NCI-H2107 (cell line): ENCODE results near the gene STX1A.

Source experiments
- DNase-seq: peaks from one replicate; lab custom pipeline; 2025; lab: John Stamatoyannopoulos, UW

Gene STX1A

DNA sequence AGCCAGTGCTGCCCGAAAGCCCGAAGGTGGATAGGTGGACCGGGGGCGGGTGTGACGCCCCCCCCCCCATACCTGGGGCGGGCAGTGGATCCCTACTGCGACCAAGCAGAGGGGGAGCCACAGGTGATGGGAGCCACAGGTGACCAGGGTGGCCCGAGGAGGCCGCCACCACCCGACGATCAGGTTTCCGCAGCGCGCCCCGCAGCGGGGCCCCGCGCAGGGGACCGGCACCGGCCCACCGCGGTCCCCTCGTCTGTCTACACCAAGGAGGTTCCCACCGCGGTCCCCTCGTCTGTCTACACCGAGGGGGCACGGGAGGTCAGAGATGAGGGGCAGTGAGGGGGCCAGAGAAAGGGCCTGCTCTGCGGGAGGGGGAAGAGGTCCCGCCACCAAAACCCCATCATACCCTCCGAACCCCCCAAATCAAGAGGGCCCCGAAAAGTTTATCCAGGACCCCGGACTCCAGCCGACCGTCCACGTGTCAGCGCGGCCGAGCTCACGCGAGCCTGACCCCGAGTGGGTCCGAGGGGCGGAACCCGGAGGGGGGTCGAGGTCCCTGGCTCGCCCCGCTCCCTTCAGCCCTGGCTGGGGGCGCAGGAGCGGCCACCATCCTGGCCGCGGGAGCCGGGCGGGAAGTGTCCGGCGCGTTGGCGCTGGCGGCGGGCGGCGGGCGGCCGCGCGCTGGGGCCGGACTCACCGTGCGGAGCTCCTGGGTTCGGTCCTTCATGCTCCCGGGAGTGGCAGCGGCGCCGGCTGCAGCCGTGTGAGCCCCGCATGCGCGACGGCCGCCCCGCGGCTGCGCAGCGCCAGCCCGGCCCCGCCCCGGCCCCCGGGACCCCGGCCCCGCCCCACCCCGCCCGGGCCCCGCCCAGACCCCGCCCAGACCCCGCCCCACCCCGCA, at the start of gene STX1A:
Gene STX1A (minus strand): TSS at position 765 of the 901 bp plus-strand sequence. CDS start 38 bp downstream, at position 727.
- peak; percentile 59 for DNase-seq

DNA sequence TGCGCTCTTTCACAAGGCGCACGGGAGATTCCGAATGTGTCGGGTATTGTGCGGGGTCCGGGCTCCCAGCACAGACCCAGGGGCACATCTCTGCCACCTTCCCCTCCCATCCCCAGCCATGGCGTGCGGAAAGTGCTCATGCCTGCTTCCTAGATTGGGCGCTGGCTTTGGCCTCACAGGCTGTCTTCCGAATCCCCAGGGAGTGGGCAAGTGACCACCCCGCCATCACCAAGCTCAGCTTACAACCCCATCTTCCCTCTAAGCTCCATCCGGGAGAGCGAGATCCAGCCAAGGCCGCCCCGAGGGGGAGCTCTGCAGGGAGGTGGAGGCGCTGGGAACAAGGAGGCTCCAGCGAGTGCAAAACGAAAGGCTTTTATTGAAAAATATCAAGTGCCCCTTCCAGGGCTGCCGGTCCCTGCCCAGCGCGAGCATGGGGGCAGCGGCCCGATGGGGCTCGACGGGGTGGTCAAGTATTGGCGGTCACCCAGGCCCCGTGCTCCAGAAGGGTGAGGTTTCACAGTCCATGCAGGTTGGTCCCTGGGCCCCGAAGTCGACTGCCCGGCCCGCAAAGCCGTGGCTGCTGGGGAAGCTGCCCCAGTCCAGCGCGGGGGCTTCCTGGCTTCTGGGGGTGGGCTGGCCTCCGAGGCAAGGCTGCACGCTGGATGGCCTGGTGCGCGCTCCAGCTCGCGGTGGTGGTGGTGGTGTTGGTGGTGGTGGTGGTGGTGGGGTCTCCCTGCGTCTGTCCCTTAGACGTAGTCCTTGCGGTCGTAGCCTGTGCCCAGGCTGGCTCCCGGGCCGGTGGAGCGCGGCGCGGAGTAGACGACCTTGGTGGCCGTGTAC, 49.4 kb upstream of the STX1A start:
- no peak for DNase-seq

DNA sequence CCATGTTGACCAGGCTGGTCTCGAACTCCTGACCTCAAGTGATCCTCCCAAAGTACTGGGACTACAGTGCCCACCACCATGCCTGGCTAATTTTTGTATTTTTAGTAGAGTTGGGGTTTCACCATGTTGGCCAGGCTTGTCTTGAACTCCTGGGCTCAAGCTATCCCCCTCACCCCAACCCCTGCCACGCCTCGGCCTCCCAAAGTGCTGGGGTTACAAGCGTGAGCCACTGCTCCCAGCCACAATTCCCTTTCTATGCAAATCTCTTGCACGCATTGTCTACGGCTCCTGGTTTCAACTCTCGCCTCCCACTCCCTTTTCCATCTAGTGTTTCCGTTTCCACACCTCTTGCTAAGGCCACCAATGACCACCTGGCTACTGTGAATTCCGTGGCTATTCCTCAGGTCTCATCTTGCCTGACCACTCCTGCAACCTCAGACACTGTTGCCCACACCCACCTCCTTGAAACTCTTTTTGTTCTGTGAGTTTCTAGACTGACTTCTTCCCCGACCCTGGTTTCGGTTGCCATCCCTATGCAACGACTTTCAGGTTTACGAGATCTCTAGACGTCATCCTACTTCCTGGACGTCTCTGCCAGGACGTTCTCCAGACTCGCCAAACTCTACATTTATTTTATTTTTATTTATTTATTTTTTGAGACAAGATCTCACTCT, 47.2 kb upstream of the STX1A start:
- no peak for DNase-seq

DNA sequence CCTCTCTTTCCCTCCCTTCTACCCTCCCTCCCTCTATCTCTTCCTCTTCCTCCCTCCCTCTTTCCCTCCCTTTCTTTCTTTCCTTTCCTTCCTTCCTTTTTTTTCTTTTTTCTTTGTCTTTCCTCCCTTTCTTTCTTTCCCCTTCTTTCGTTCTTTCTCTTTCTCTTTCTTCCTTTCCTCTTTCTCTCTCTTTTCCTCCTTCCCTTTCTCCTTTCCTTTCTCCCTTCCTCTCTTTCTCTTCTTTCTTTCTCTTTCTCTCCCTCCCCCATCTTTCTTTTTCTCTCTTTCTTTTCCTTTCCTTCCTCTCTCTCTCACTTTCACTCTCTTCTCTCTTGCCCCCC, 43.2 kb upstream of the STX1A start:
- DNase-seq, result no peak

DNA sequence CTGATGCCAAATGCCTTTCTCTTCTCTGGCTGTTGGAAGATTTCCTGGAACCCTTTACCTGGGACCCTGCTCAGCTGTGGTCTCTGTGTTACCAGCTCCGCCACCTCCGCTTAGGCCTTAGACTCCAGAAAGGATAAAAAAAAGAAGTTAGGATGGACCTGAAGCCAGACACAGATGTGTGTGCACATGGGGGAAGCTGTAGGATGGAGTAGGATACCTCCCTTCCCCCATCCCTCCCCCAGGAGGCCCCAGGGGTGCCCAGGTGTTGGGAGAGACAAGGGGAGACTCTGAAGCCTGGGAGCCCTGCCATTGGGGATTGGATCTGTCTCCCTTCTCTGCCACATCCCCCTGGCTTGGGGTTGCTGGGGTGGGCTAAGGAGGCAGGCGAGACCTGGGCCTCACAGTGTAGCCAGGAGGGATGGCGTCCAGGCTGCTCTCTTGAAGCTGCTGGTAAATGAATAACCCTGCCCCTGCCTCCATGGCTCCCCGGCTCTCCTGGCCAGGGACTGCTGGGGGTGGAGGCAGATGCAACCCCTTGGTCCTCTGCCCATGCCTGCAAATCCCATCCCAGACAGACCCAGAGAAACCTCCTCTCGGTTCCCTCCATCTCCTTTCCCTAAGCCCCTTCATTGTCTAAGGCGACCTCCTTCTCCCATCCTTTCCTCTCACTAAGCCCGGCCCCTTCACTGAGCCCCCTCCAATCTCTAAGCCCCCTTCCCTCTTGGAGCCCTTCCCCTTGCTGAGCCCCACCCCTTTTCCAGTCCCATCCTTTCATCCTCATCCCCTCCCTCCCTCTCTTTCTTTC, 42.6 kb upstream of the STX1A start:
- DNase-seq, result no peak

DNA sequence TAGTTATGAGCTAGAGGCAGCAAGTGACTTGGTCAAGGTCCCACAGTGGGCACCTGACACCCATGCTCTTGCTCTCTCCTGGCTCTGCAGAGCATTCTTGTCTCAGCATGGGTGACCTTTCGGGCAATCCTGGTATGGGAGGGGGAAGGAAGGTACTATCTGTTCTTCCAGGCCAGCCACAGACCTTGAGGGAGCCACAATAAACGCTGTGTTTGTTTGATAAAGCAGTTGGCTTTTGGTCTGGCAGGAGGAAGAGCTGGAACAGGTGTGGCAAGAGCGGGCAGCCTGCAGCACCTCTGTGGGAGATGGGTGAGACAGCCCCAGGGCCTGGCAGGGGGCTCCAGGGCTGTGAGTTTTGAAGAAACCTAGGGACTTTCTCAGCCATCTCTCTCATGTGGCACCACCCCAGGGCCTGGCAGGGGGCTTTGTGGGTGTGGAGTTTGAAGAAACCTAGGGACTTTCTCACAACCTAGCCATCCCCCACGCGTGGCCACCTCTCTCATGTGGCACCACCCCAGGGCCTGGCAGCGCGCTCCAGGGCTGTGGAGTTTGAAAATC, 39.2 kb upstream of the STX1A start:
- DNase-seq, result no peak

DNA sequence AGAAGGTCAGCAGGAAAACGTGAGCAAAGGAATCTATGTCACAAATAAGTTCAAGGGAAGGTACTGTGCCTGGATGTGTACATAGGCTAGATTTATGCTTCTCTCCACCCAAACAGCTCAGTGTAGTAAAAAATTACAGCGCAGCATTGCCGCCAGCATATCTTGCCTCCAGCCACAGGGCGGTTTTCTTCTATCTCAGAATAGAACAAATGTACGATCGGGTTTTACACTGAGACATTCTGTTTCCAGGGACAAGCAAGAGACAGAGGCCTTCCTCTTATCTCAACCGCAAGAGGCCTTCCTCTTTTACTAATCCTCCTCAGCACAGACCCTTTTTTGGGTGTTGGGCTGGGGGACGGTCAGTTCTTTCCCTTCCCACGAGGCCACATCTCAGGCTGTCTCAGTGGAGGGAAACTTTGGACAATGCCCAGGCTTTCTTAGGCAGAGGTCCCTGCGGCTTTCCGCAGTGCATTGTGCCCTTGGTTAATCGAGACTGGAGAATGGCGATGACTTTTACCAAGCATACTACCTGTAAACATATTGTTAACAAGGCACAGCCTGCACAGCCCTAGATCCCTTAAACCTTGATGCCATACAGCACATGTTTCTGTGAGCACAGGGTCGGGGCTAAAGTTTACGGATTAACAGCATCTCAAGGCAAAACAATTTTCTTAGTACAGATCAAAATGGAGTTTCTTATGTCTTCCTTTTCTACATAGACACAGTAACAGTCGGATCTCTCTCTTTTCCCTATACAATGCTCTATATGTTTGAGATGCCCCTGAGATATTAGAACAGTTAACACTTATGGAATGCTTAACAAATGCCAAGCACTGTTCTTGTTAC, 30.7 kb upstream of the STX1A start:
- no peak for DNase-seq

DNA sequence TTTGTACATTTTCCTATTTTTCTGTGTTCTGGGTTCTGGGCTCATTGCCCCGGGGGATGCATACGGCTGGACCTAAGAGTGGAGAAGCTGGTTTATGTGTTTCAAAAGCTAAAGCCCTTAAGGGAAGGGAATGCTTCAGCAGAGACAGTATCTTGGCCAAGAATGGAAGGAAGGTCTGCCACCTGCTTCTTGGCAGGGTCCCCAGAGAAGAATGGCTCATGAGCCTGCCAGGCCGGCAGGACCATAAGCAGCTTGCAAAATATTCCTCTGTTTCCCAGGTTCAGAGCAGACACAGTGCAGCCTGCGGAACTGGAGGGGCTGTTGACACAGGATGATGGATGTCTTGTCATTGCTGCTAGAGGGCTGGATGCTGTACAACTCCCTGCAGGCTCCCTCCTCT, 26.9 kb upstream of the STX1A start:
- DNase-seq, result no peak

DNA sequence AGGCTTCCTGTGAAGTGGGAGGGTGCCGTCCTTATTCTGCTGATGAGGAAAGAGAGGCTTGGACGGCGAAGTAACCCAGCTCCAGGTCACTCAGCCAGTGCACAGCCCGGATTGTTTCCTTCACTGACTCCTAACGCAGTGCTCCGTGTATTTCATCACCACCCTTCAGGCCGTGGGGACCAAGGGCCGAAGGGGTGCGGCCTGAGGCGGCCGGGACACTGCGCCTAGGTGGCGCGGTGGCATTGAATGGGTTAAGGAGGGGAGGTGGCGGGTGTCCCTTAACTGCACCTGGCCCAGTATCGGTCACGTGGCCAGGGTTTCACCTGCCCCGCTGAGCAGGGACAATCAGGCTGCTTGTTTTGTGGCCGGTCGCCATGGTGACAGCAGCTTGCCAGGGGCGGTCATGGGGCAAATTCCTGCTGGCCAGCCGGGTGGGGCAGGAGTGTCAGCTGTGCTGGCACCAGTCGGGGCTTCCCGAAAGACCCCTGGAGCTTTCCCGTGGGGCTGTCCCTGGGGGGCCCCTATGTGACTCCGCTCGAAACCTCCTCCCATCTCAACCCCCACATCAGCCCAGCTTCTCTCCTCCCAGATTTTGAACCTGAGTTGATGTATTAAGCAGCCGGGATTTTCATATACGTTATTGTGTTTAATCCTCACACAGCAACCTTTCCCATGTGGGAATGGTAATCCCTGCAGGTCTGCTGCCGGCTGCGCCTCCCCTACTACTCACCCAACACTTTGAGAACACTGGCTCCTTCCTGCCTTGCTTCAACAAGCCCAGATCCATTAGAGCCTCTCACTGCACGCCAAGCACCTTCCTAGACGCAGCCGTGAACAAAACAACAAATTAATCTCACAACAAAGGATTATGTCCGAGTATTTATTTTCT, 23.5 kb upstream of the STX1A start:
- peak; percentile 94 for DNase-seq

DNA sequence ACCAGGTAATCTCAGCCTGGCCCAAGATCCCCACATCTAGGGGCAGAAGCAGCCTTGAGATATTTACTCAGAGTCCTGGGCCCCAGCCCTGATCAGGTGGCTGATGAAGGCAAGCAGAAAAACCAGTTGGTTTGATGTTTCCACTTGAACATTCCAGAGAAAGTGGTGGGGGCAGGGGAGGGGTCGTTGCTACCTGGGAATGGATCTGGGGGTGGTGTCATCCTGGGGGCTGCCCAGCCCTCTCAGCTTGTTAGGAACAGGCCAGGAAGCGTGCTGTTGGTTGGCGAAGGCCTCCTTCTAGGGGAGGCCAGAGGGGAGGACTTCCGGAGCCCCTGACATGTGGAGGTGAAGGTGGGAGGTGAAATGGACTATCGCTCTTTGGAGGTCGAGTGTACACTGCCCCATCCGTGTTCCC, 22.9 kb upstream of the STX1A start:
- no peak for DNase-seq

DNA sequence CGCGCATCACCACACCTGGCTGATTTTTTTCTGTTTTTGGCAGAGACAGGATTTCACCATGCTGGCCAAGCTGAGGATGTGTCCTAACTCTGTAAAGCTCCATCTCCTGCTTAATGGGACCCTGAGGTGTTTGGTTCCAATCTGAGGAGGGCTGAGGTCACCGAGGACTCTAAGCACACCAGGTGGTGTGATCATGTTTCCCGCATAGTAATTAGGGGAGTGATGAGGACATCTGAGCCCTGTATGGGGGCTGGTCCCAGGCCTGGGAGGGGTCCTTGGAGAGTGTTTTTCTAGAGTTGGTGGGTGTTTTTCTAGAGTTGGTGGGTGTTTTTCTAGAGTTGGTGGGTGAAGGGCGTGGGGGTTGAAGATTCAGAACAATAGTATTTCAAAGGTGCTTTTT, 22.1 kb upstream of the STX1A start:
- peak; percentile 86 for DNase-seq

DNA sequence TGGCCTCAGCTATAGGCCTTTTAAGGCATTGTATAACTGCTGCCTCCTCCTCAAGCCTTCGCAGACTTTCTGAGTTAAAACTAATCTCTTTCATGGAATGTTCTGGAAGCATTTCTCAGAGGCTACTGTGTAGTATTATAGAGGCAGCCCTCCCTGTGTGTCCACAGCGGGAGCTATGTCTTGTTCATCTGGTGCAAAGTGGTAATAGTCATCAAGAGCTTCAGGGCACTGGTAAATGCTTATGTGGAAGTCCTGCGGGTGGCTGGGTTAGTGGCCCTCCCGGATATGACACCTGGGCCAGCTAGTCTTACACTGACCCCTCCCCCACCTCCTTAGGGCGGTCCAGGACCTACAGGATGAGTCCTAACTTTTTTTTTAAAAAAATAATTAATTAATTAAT, 21.3 kb upstream of the STX1A start:
- no peak for DNase-seq

DNA sequence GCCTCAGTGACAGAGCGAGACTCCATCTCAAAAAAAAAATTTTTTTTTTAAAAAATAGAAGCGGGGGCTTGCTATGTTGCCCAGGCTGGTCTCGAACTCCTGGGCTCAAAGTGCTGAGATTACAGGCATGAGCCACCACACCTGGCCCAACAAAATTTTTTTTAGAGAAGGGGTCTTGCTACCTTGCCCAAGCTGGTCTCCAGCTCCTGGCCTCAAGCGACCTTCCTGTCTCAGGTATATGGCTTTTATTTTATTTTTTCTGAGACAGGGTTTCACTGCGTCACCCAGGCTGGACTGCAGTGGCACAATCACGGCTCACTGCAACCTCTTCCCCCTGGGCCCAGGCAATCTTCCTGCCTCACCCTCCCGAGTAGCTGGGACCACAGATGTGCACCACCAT, 20.7 kb upstream of the STX1A start:
- DNase-seq, result no peak

DNA sequence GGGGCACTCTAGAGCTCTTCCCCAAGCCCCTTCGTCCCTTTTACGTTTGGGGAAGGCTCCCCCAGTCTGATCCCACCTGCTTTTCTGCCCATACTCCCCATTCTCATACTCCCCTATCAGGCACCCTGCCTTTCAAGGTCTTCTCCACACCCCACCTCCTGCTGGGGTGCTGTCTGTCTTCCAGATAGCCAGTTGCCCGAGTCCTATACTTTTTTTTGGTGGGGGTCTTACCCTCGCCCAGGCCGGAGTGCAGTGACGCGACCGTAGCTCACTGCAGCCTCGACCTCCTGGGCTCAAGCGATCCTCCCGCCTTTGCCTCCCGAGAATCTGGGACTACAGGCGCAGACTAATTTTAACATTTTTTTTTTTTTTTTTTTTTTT, 19.9 kb upstream of the STX1A start:
- DNase-seq, result no peak

DNA sequence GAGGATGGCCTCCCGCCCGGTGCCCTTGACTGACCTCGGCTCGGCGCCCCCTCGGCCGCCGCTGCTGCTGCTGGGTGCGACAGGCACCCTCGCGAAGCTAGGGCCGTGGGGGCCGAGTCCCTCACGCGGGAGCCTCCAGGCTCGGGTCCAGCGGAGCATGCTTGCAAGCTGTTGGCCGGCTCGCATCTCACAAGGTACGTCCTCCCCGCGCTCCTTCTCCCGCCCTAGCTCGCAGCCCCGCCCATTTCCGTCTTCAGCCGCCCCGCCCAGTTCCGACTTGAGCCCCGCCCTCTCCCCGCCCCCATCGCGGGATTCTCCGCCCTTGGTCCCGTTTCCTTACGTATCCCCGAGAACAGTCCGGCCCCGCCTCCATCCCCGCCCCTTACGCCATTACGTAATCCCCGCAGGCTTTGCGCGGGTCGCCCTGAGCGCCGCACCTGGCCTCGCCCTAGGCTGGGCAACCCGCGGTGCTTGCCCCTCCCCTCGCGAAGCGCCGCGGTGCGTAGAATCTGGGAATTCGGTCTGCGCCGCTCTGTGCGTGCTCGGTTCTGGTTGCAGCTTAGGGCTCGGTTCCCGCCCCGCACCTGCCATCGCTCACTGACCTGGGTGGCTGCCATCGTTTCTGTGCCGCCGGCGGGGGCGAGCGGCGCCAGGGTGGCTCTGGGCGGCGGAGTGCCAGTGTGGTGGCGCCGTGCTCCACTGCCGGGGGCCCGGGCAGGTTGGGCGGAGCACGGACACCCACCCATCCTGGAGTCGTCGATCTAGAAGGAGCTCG, 19.3 kb upstream of the STX1A start, which contains the start of gene ABHD11:
Gene ABHD11 (minus strand): TSS at position 191 of the 775 bp plus-strand sequence. CDS start 32 bp downstream, at position 159.
- peak; percentile 99 for DNase-seq

DNA sequence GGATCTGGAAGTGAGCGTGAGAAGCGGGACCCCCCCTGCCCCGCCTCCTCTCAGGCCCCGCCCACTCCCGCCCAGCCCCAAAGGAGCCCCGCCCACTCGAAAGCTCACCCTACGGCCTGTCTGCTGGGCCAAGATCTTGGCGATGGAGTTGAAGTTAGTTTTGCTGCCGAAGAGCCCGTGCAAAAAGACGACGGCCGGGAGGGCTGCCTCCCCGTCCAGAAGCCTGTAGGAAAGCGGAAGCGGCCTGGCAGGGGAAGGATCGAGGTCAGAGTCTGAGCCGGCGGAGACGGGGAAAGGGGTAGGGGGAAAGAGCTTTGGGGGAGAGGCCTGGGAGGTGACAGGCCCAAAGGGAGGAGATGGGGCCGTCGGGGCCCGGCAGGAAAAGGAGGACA, 18.7 kb upstream of the STX1A start:
- DNase-seq, result no peak

DNA sequence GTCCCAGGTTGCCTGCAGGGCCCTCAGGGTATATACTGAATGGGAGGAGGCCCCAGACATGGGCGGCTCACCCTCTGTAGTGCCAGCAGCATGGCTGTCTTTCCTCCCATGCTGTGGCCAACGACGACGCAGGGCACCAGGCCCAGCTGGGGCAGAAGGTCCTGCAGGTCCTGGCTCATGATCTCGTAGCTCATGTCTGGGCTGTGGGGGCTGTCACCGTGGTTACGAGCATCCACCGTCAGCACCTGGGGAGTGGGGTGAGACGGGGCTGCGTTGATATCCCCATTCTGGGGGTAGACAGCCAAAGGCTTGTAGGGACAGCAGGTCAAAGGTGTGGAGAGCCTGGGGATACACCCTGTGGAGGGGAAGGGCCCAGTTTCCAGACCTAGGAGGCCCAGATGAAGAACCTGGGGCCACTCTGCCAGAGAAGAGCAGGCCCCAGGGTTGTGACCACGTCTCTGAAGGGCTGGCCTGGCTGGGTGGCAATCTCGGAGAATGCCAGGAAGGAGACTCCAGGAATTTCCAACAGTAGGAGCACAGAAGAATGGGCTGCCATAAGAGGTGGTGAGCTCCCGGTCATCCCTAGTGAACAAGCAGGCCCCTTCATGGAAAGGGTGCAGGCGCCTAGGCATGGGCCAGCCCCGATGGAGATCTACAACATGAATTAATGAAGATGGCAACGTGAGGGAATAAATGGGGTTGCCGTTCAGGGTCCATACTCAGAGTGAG, 18.2 kb upstream of the STX1A start:
- no peak for DNase-seq

DNA sequence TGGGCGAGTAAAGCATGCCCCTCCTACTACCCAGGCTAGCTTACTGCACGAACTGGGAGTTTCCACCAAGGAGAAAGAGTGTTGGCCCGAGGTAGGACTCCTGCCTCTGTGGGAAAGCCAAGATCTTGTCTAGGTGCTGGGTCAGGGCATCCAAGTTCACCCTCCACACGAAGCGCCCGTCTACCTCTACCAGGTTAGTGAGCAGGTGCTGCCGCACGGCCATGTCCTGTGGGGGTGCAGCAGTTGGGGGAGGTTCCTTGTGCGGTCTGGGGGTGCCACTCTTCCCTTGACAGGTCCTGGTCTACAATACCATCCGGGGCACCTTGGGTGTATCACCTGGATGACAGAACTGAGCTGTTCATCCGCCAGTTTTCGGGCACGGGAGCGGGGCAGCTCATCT, 17.4 kb upstream of the STX1A start:
- DNase-seq, result no peak
